ENCODE measurements around the gene ELAPOR2.

Gene ELAPOR2

DNA sequence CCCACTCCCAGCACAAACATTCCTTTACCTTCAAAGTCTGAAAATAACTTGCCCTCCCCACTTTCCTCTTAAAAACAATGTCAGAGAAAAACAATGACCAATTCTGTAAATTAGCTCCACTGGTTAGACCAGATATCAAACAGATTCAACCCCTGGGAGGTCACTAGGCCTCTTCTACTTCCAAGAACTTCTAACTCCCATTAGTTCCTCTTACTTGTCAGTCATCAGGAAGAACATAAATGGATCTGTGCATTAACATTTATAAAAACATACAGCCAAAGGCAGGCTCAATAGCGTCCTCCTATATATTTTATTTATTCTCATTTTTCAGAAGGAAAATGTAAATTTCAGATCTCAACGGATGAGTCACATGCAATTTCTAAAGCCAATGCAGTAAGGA lies 2.2 kb downstream of the ELAPOR2 start:
- peaks cover 0 to 24% (median 0%) of the 10 kb centered on the region in 3 experiments for H3K27me3 ChIP-seq (ENCODE audit: control insufficient read depth in 3 of 3, insufficient read depth in 3 of 3, low read depth in 1 of 3, low read length in 3 of 3)
- no CpG with 5 or more reads among the region's 2 CpGs for WGBS, 2 donors (ENCODE audit: extremely low coverage in 2 of 2, insufficient read length in 2 of 2, insufficient replicate concordance in 1 of 2)
- no peak overlapping the region for H3K14ac ChIP-seq (ENCODE audit: low read length)

DNA sequence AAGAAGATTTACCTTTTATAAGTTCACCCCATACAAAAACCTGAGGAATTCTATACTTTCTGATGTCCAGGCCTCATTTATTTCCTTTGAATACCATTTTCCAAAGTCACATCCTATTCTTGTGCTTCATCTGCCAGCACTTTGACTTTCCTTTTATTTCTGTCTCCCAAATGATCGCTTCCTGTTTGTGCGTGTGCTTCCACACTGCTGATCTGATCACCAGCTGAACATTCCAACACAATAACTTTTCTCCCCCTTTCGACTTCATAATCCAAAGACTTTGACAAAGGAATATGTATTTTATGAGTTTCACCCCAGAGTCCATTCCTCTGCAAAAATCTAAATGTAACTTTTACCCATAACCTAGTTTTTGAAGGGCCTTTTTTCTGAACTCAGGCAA lies 3.1 kb downstream of the ELAPOR2 start:
- Histone ChIP-seq H2AK5ac (ENCODE audit: low read depth, low read length) (no peak overlapping the region), H3K79me1 (ENCODE audit: low read depth, low read length) (no peaks in the 10 kb centered on the region), H3K4me3 (ENCODE audit: low read length in 2 of 2) (no peak overlapping the region), H3K18ac (ENCODE audit: low read length) (no peak overlapping the region), H3K4me2 (ENCODE audit: insufficient read depth, low read length, poor library complexity, severe bottlenecking) (no peak overlapping the region), H2BK12ac (ENCODE audit: low read length) (no peak overlapping the region), H3K27me3 (ENCODE audit: control insufficient read depth in 3 of 3, insufficient read depth in 3 of 3, low read depth in 1 of 3, low read length in 3 of 3) (peaks cover 0 to 24% (median 0%) of the 10 kb centered on the region in 3 experiments), H2AFZ (ENCODE audit: low read length) (no peak overlapping the region), H3K9ac (ENCODE audit: low read depth, low read length, poor library complexity) (no peak overlapping the region), H3K14ac (ENCODE audit: low read length) (no peak overlapping the region), H3K4me1 (ENCODE audit: control insufficient read depth in 2 of 2, insufficient read depth in 1 of 2, low read depth in 1 of 2, low read length in 2 of 2) (peaks cover 2 to 5% of the 10 kb centered on the region in 2 donors), H2BK15ac (ENCODE audit: low read length) (no peak overlapping the region), H3K9me3 (replicated peaks in 1 of 2; ENCODE audit: control insufficient read depth in 2 of 2, insufficient read depth in 1 of 2, low read depth in 1 of 2, low read length in 2 of 2) (no peaks in the 10 kb centered on the region), H2BK5ac (ENCODE audit: low read length) (no peak overlapping the region), H4K91ac (ENCODE audit: low read depth, low read length, poor library complexity) (no peak overlapping the region), H2BK120ac (ENCODE audit: low read depth, low read length) (no peak overlapping the region), H3K27ac (replicated peaks; ENCODE audit: low read length) (no peak overlapping the region), H3K4ac (ENCODE audit: low read length) (no peak overlapping the region), H3K36me3 (replicated peaks in 1 of 2; ENCODE audit: control insufficient read depth in 2 of 2, insufficient read depth in 2 of 2, low read length in 2 of 2) (no peaks in the 10 kb centered on the region), H4K8ac (ENCODE audit: low read depth, low read length) (no peak overlapping the region), H3K23ac (ENCODE audit: low read depth, low read length, poor library complexity) (no peak overlapping the region)
- DNase-seq (ENCODE audit: low spot score) = no peak
- WGBS, 2 donors (ENCODE audit: extremely low coverage in 2 of 2, insufficient read length in 2 of 2, insufficient replicate concordance in 1 of 2) = no CpG with 5 or more reads among the region's 3 CpGs

More for the DNA sequence above, 2.2 kb downstream of the ELAPOR2 start:
- Histone ChIP-seq H3K4me3 (ENCODE audit: low read length in 2 of 2) (no peak overlapping the region), H2AFZ (ENCODE audit: low read length) (no peak overlapping the region), H3K4ac (ENCODE audit: low read length) (no peak overlapping the region), H3K18ac (ENCODE audit: low read length) (no peak overlapping the region), H2BK15ac (ENCODE audit: low read length) (no peak overlapping the region), H2BK5ac (ENCODE audit: low read length) (no peak overlapping the region), H3K9ac (ENCODE audit: low read depth, low read length, poor library complexity) (no peak overlapping the region), H4K8ac (ENCODE audit: low read depth, low read length) (no peak overlapping the region), H2BK120ac (ENCODE audit: low read depth, low read length) (no peak overlapping the region), H3K36me3 (replicated peaks in 1 of 2; ENCODE audit: control insufficient read depth in 2 of 2, insufficient read depth in 2 of 2, low read length in 2 of 2) (no peaks in the 10 kb centered on the region), H3K27ac (replicated peaks; ENCODE audit: low read length) (no peak overlapping the region), H3K4me2 (ENCODE audit: insufficient read depth, low read length, poor library complexity, severe bottlenecking) (no peak overlapping the region), H2BK12ac (ENCODE audit: low read length) (no peak overlapping the region), H3K4me1 (ENCODE audit: control insufficient read depth in 2 of 2, insufficient read depth in 1 of 2, low read depth in 1 of 2, low read length in 2 of 2) (peaks cover 2 to 5% of the 10 kb centered on the region in 2 donors), H3K9me3 (replicated peaks in 1 of 2; ENCODE audit: control insufficient read depth in 2 of 2, insufficient read depth in 1 of 2, low read depth in 1 of 2, low read length in 2 of 2) (no peaks in the 10 kb centered on the region), H3K23ac (ENCODE audit: low read depth, low read length, poor library complexity) (no peak overlapping the region), H3K79me1 (ENCODE audit: low read depth, low read length) (no peaks in the 10 kb centered on the region), H2AK5ac (ENCODE audit: low read depth, low read length) (no peak overlapping the region), H4K91ac (ENCODE audit: low read depth, low read length, poor library complexity) (no peak overlapping the region)
- no peak for DNase-seq (ENCODE audit: low spot score)

DNA sequence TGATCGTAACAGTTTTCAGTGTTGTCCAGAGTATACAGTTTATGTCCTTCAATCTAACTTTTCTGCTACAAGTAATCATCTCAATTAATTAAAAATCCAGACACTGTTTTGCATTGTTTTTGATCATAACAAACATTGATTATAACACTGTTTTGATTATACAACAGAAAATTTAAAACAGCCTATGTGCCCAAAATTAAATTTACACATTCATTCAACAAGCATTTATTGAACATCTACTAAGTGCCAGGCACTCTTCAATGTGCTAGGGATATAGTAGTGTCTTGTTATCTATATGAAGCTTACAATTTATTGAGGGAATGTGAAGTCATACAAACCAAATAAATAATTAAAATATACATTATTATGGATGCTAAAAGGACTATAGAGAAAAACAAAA lies 10.6 kb downstream of the ELAPOR2 start:
- H2AFZ ChIP-seq (ENCODE audit: low read length) = no peak overlapping the region
- H3K9me3 ChIP-seq (replicated peaks in 1 of 2; ENCODE audit: control insufficient read depth in 2 of 2, insufficient read depth in 1 of 2, low read depth in 1 of 2, low read length in 2 of 2) = no peaks in the 10 kb centered on the region
- no peak overlapping the region for H2BK5ac ChIP-seq (ENCODE audit: low read length)
- WGBS, 2 donors (ENCODE audit: extremely low coverage in 2 of 2, insufficient read length in 2 of 2, insufficient replicate concordance in 1 of 2) = no CpG with 5 or more reads among the region's 1 CpG
- H3K4me3 ChIP-seq (ENCODE audit: low read length in 2 of 2) = no peak overlapping the region
- no peaks in the 10 kb centered on the region for H3K36me3 ChIP-seq (replicated peaks in 1 of 2; ENCODE audit: control insufficient read depth in 2 of 2, insufficient read depth in 2 of 2, low read length in 2 of 2)
- no peak overlapping the region for H3K18ac ChIP-seq (ENCODE audit: low read length)
- no peak overlapping the region for H3K4ac ChIP-seq (ENCODE audit: low read length)
- no peak overlapping the region for H3K4me2 ChIP-seq (ENCODE audit: insufficient read depth, low read length, poor library complexity, severe bottlenecking)
- no peak overlapping the region for H3K23ac ChIP-seq (ENCODE audit: low read depth, low read length, poor library complexity)
- no peak overlapping the region for H4K8ac ChIP-seq (ENCODE audit: low read depth, low read length)
- H4K91ac ChIP-seq (ENCODE audit: low read depth, low read length, poor library complexity) = no peak overlapping the region
- H2BK12ac ChIP-seq (ENCODE audit: low read length) = no peak overlapping the region
- H3K27ac ChIP-seq (replicated peaks; ENCODE audit: low read length) = no peak overlapping the region
- H3K9ac ChIP-seq (ENCODE audit: low read depth, low read length, poor library complexity) = no peak overlapping the region
- no peaks in the 10 kb centered on the region for H3K27me3 ChIP-seq (ENCODE audit: control insufficient read depth in 3 of 3, insufficient read depth in 3 of 3, low read depth in 1 of 3, low read length in 3 of 3)
- no peak overlapping the region for H2BK15ac ChIP-seq (ENCODE audit: low read length)
- H3K14ac ChIP-seq (ENCODE audit: low read length) = no peak overlapping the region
- no peaks in the 10 kb centered on the region for H3K4me1 ChIP-seq (ENCODE audit: control insufficient read depth in 2 of 2, insufficient read depth in 1 of 2, low read depth in 1 of 2, low read length in 2 of 2)
- no peak overlapping the region for H2BK120ac ChIP-seq (ENCODE audit: low read depth, low read length)
- H2AK5ac ChIP-seq (ENCODE audit: low read depth, low read length) = no peak overlapping the region
- H3K79me1 ChIP-seq (ENCODE audit: low read depth, low read length) = no peaks in the 10 kb centered on the region
- no peak for DNase-seq (ENCODE audit: low spot score)

DNA sequence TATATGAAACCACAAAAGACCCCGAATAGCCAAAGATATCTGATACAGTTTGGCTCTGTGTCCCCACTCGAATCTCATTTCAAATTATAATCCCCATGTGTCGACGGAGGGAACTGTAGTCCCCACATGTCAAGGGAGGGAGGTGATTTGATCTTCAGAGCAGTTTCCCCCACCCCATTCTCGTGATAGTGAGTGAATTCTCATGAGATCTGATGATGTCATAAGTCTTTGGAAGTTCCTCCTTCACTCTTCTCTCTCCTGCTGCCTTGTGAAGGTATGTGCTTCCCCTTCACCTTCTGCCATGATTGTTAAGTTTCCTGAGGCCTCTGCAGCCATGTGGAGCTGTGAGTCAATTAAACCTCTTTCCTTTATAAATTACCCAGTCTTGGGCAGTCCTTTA lies 13.0 kb downstream of the ELAPOR2 start:
- H3K4ac ChIP-seq (ENCODE audit: low read length) = no peak overlapping the region
- H3K4me1 ChIP-seq (ENCODE audit: control insufficient read depth in 2 of 2, insufficient read depth in 1 of 2, low read depth in 1 of 2, low read length in 2 of 2) = no peaks in the 10 kb centered on the region
- no peak overlapping the region for H3K4me2 ChIP-seq (ENCODE audit: insufficient read depth, low read length, poor library complexity, severe bottlenecking)
- H3K9me3 ChIP-seq (replicated peaks in 1 of 2; ENCODE audit: control insufficient read depth in 2 of 2, insufficient read depth in 1 of 2, low read depth in 1 of 2, low read length in 2 of 2) = no peaks in the 10 kb centered on the region
- H4K91ac ChIP-seq (ENCODE audit: low read depth, low read length, poor library complexity) = no peak overlapping the region
- H2BK120ac ChIP-seq (ENCODE audit: low read depth, low read length) = no peak overlapping the region
- H2BK15ac ChIP-seq (ENCODE audit: low read length) = no peak overlapping the region
- no peak overlapping the region for H3K14ac ChIP-seq (ENCODE audit: low read length)
- no peak overlapping the region for H3K27ac ChIP-seq (replicated peaks; ENCODE audit: low read length)
- no peak overlapping the region for H2AK5ac ChIP-seq (ENCODE audit: low read depth, low read length)
- no CpG with 5 or more reads among the region's 5 CpGs for WGBS, 2 donors (ENCODE audit: extremely low coverage in 2 of 2, insufficient read length in 2 of 2, insufficient replicate concordance in 1 of 2)
- no peak for DNase-seq (ENCODE audit: low spot score)
- H3K79me1 ChIP-seq (ENCODE audit: low read depth, low read length) = no peaks in the 10 kb centered on the region
- no peaks in the 10 kb centered on the region for H3K27me3 ChIP-seq (ENCODE audit: control insufficient read depth in 3 of 3, insufficient read depth in 3 of 3, low read depth in 1 of 3, low read length in 3 of 3)
- H4K8ac ChIP-seq (ENCODE audit: low read depth, low read length) = no peak overlapping the region
- no peak overlapping the region for H3K23ac ChIP-seq (ENCODE audit: low read depth, low read length, poor library complexity)
- H3K4me3 ChIP-seq (ENCODE audit: low read length in 2 of 2) = no peak overlapping the region
- H2AFZ ChIP-seq (ENCODE audit: low read length) = no peak overlapping the region
- no peak overlapping the region for H2BK5ac ChIP-seq (ENCODE audit: low read length)
- no peak overlapping the region for H3K9ac ChIP-seq (ENCODE audit: low read depth, low read length, poor library complexity)
- no peak overlapping the region for H3K18ac ChIP-seq (ENCODE audit: low read length)
- H2BK12ac ChIP-seq (ENCODE audit: low read length) = no peak overlapping the region
- H3K36me3 ChIP-seq (replicated peaks in 1 of 2; ENCODE audit: control insufficient read depth in 2 of 2, insufficient read depth in 2 of 2, low read length in 2 of 2) = no peaks in the 10 kb centered on the region

Measured in neuronal stem cell (in vitro differentiated cells).